NCI-H526 (cell line): ENCODE results near the gene CXCR5.
A peak's percentile ranks its signal among the peaks of the same experiment; 100 is the strongest.

Experiments
- DNase-seq, 2 experiments: peaks; one replicate each; lab custom pipeline; 2025; lab: John Stamatoyannopoulos, UW

CXCR5 gene

DNA sequence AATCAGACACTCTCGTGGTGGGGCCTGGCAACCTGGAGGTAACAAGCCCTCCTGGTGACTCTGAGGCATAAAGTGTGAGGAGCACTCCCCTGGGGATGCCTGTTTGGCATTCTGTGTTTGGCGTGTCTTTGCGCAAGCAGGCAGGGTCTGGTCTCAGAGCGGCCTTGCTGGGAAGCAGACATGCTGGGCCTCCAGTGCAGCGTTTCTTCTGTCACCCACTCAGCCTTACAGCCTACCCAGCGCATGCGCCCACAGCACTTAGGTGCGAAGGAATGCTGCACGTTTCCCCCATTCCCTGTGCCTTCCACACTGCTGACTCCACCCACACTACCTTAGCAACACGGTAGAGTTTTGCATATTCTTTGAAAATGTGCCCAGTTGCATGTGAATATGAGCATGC, 7.4 kb upstream of the CXCR5 start:
- DNase-seq, result peak; percentile 90 to 93

DNA sequence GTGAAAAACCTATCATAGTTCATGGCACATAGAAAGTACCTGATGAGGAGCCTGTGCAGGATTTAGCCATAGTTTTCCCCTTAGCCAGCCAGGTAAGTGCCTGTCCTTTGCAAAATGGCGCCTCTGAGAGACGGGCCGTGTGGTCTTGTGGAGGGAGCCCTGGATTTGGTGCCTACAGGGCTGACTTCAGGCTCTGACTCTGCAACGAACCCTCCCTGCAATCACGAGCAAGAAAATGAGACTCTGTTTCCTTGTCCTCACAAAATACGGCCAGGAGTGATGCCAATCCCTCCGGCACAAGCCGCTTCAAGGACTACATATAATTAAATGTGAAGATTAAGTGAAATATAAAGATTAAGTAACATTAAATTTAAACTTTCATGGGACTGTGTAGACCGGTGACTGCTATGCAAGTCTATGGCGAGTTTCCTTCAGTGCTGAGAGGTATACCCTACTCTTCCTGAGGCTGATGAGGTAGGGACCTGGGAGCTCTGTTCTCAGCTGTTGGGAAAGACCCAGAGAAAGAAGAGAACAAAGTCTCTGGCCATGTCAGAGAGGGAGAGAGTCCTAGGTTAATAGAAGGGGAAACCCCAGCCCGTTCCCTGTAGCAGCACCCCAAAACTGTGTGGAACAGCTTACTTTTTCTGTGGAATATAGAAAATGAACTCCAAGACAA, 6.1 kb upstream of the CXCR5 start:
- no peak for DNase-seq

DNA sequence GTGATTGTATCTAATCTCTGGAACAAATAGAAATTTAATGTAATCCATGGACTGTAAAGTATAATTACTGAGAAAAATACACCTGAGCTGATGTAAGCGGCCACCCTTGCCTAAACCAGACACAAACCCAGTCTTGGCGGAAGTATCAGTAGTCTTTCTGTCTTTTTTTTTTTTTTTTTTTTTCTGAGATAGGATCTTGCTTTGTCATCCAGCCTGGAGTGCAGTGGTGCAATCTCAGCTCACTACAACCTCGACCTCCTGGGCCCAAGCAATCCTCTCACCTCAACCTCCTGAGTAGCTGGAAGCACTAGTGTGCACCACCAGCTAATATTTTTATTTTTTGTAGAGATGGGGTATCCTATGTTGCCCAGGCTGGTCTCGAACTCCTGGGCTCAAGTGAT, 5.5 kb upstream of the CXCR5 start:
- no peak for DNase-seq

DNA sequence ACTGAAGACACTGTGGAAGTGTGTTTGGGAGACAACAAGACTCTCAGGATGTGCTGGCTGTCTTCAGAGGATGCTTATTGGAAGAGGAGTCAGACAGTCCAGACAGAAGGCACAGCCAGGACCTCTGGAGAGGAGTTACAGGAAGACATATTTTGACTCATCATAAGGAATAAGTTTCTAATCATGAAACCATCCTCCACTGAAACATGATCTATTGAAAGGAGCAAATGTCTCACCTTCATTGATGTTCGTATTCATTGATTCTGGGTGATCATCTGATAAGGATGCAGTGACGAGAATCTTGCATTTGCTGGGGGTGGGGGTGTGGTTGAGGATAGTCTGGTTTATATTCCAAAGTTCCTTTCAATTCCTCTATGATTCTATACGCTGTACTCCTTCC, 2.5 kb upstream of the CXCR5 start:
- no peak for DNase-seq

DNA sequence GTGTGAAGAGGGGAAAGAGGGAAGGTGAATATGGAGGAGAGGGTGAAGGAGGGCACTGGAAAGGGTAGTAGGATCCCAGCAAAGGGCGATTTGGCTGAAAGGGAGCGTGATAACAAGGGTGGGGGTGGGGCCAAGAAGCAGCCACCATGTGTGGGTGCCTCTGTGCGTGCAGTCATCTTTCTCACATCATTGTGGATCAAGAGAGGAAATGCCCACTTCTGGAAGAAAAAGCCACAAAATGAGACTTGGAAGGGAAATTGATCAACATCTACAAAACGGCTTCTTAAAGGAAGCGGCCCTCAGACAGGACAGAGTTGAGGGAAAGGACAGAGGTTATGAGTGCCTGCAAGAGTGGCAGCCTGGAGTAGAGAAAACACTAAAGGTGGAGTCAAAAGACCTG, 1.2 kb upstream of the CXCR5 start:
- no peak for DNase-seq

DNA sequence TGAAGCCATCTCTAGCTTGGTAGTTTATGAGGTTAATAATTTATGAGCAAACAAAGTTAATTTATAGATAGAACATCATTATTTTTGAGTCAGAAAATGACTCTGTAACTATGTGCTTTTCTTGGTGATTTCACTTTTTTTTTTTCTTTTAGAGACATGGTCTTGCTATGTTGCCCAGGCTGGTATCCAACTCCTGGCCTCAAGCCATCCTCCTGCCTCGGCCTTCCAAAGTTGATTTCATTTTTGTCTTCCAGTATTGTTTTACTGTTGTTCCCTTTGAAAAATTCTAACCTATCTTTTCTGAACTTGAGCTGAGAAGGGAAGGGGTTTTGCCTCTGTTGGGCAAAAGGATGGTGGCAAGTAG, 706 bp upstream of the CXCR5 start:
- no peak for DNase-seq

DNA sequence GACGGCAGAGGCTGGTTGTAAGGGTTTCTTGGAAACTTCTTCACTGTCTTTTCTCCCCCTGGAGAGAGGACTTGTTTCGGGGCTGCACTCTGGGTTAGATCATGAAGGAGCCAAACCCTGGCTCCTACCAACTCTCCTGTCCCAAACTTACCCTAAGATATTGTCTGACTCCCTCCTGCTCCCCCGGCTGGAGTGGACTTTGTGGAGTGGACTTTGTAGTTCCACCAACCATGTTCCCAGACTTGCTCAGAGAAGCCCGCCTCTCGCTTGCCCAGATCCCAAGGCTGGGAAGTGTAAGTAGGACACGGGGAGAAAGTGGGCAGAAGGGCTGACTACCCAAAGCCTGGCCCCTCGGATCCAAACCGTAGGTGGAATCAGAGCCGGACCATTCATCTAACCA, 1.2 kb downstream of the CXCR5 start:
- no peak for DNase-seq

DNA sequence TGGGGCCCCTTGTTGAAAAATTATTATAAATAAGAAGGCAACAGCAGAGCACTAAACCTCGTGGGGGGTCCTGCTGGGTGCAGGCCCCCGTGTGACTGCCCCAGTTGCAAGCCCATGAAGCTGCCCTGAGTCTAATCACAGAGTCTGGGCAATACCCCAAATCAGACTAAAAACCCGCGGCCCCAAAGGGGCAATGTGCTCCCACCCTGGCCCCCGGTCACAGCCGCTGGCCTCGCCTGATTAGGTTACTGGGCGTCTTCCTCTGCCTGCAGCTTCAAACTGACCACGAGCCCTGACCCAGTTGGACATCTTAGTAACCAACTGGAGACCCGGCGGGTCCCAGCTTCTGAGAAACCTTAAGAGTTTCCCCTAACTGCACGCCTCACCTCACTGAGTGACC, 1.6 kb downstream of the CXCR5 start:
- DNase-seq, result no peak

DNA sequence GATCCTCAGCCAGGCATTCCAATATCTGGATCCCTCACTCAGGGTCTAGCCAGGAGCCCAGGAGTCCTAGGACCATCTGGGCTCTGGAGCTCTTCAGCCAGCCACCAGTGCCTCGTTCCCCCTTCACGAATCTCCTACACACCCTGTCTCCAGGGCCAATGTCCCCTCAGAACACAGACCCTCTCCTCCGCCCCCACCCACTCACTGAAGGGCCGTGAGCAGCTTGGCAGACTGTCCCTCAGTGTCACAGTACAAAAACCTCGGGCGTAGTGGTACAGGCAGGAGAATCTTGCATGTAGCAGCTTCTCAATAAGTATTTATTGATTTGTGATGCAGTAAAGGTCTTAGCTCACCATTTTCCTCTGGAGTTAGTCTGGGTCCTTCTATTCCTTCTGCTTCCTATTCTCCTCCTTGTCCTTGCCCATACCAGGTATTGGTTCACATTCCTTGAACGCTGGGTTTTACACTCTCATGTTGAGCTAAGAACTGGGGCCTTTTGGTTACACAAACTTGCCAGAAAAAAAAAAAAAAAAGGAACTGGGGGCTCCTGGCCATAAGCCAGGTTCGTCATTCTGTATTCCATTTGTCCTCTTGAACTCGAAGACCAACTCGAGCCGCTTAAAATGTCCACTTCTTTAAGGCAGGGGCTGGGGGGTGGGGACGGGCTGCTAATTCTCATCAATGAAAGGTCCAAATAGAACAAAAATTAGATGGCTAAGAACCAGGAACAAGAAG, 2.3 kb downstream of the CXCR5 start:
- DNase-seq, result no peak

DNA sequence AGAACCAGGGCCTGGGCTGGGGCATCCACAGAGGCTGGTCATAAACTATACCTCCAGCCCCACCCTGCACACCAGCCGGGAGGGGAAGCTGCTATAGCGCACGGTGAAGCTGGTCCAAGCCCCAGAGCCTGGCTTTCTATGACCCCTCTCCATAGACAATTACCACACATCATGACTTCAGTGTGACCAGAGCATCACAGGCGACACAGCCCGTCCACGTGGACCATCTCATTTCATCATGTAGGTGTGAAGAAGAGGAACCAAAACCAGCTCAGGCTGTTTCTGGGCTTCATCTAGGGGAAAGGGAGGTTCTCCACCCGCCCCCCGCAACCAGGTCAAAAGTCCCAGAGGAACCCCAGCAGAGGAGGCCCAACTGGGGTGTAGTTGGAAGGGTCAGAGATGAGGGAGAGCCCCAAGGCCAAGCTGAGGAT, 3.0 kb downstream of the CXCR5 start:
- DNase-seq, result no peak

DNA sequence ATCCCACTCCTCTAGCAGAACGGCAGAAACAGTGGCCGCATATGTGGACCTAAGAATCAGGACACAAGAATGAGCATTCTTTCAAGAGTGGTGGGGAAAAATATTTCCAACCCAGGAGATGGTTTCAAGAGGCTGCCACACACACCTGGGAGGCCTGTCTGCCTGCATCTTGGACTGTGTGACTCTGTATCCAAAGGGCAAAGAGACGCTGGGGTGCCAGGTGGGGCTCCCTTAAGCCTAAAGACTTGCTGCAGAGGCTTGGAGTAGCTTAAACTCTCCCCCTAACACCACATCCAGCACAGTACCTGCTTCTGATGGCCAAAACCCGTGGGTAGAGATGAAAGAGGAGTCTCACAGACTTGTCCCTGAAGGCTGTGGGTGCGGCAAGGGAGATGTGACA, 3.5 kb downstream of the CXCR5 start:
- no peak for DNase-seq

DNA sequence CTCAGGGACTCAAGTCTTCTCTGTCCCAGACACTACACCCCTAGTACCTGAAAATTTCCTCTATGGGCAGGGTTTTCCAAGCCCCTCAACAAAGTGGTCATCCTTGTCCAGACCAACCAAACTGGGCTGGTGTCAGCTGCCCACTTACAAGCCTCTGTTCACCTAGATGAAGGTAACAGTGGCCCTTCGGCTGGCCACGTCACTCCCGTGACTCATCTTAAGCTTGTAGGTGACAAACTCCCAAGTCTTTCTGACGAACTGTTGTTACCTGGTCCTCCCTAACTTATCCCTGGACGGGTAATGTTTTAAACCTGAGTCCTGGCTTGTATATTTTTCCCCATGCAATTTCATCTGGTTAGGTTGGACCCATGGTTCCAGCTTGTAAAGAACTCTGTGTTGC, 4.7 kb downstream of the CXCR5 start:
- DNase-seq, result no peak

DNA sequence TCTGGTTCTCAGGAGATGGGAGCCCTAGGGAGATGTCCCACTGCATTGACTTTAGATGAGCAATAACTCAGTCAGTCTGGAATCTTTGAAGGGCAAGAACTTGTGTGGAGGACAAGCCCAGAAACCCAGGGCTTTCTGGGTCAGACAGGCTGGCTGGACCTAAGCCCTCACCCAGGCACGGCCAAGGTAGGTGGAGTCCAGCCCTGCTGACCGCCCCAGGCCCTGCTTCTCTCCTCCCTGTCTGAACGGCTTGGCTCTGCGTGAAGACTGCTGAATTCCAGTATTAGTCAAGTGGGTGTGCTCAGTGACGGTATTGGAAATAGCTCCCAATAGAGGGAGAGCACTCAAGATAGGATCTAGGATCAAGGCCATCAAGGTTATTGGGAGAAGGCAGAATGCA, 6.1 kb downstream of the CXCR5 start:
- no peak for DNase-seq

DNA sequence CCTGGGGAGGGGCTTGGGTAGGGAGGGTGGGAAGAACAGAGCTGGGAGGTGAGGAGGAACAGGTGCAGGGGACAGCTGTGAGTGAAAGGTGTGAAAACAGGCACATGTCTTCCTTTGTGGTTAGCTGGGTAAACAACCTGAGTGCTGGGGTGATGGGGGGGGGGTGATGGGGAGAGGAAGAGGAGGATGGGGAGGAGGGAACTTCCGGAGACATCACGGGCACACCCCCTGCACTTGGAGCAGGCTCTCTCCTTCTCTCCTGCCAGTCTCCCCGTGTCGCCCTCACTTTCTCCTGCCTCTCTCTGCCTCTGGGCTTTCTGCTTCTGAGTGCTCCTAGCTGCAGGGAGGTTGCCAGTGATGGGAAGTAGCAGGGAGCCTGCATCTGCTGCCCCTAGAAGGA, 8.8 kb downstream of the CXCR5 start:
- peak; percentile 70 to 84 for DNase-seq

DNA sequence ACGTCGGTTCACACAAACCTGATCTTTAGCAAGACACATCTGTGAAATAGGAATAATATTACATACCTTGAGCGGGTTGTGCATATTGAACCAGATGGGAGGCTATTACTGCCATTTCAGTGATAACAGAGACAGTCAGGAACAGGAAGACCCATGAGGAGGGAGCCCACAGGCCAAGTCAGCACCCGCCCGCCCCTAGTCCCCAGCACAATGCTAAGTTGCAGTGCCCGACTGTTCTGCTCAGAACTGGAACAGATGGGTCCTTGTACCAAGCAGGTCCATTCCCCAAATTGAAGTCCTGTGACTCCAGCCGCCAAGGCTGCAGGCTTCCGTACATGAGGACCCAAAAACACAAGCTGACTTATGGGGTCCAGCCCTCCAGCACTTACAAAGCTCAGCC, 9.3 kb downstream of the CXCR5 start:
- DNase-seq, result no peak

DNA sequence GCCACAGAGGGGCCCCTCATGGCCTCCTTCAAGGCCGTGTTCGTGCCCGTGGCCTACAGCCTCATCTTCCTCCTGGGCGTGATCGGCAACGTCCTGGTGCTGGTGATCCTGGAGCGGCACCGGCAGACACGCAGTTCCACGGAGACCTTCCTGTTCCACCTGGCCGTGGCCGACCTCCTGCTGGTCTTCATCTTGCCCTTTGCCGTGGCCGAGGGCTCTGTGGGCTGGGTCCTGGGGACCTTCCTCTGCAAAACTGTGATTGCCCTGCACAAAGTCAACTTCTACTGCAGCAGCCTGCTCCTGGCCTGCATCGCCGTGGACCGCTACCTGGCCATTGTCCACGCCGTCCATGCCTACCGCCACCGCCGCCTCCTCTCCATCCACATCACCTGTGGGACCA, 10.0 kb downstream of the CXCR5 start:
- DNase-seq, result no peak

DNA sequence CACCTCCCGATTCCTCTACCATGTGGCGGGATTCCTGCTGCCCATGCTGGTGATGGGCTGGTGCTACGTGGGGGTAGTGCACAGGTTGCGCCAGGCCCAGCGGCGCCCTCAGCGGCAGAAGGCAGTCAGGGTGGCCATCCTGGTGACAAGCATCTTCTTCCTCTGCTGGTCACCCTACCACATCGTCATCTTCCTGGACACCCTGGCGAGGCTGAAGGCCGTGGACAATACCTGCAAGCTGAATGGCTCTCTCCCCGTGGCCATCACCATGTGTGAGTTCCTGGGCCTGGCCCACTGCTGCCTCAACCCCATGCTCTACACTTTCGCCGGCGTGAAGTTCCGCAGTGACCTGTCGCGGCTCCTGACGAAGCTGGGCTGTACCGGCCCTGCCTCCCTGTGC, 10.5 kb downstream of the CXCR5 start:
- DNase-seq, result no peak

DNA sequence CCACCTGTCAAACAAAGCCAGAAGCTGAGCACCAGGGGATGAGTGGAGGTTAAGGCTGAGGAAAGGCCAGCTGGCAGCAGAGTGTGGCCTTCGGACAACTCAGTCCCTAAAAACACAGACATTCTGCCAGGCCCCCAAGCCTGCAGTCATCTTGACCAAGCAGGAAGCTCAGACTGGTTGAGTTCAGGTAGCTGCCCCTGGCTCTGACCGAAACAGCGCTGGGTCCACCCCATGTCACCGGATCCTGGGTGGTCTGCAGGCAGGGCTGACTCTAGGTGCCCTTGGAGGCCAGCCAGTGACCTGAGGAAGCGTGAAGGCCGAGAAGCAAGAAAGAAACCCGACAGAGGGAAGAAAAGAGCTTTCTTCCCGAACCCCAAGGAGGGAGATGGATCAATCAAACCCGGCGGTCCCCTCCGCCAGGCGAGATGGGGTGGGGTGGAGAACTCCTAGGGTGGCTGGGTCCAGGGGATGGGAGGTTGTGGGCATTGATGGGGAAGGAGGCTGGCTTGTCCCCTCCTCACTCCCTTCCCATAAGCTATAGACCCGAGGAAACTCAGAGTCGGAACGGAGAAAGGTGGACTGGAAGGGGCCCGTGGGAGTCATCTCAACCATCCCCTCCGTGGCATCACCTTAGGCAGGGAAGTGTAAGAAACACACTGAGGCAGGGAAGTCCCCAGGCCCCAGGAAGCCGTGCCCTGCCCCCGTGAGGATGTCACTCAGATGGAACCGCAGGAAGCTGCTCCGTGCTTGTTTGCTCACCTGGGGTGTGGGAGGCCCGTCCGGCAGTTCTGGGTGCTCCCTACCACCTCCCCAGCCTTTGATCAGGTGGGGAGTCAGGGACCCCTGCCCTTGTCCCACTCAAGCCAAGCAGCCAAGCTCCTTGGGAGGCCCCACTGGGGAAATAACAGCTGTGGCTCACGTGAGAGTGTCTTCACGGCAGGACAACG, 11.7 kb downstream of the CXCR5 start:
- peak in 1 of 2 experiments; percentile 50 for DNase-seq

DNA sequence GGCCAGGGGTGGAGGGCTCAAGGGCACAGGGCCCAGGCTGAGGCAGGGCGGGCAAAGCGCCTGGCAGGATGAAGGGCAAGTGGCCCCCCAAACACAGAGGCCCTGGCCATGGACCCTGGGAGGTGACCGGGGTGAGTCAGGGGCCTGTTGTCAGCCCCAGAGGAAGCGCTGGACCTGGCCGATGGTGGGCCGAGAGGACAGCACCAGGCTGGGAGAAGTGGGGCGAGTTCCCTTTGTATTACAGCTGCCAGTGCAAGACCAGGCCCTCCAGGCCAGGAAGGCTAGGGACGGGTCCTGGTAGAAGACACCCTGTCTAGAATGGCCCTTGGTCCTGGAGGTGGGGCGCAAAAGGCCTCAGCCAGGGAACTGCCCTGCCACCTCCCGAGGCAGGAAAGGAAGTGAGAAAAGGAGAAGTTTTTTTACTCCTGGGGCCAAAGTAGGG, 12.8 kb downstream of the CXCR5 start:
- DNase-seq, result no peak

DNA sequence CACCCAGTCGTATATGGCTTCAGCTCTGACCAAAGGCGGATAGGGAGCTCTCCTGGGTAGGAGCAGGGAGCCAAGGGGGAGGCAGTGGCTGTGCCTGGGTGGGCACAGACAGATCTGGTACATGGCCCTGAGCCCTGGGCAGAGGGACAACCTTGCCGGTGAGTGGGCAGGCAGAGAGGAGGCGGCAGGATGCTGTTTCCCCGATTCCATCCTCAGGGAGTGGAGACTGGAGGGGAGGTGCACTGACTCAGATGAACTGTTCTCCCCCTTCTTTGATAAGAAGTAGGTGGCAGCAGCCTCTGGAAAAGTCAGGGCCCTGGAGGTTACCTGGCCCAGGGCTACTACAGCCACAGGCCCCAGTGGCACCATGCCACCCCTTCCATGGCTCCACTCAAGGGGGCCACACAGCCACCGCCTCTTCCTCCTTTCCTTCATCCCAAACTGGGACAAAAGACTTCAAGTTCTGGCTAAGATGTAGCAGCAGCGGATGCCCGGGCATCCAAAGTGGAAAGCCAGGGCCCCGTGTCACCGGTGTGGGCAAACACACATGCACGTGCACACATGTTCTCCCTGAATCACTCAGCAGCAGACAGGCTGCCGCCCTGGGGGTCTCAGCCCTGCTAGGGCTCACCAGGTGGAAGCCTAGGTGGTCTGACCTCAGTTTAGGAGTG, 13.4 kb downstream of the CXCR5 start:
- no peak for DNase-seq

DNA sequence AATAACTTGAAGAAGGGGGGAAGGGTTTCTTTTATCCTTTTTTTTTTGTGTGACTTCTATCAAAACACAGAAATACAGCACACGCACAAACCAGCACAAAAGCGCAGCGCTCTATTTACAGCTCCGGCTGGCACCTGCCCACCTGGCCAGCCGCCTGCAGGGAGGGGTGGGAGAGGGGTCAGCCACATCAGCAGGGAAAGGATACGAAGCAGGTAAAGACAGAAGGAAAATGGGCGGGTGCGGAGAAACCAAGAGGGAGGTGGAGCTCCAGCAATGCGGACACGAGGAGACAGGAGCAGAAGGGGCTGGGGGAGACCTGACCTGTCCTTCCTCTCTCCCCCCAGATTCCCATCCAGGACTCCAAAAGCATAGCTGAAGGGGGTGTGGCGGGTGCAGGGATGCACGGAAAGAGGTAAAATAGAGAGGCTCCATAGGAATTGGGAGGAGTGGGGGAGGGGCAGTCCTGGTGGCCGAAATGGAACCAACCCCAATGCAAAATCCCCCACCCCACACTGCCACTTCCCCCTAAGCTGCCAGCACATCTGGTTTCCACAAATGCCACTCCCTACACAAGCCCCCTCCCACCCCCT, 14.1 kb downstream of the CXCR5 start:
- DNase-seq, result no peak
